Measurements from ENCODE around the gene RASIP1. TPM values are rescaled to one million over a fixed set of nuclear protein-coding genes. Genes with fewer than 3 reads are reported as not detected.

RASIP1 gene
- total RNA-seq, 2 donors from 2014 or later, result 3.4 to 5.2 TPM

GRCh38 chr19:48738557-48739403 lies 1.6 kb downstream of the RASIP1 start:
- peaks cover 8% of the 10 kb centered on the region for H3K4me1 Mint-ChIP-seq
- H3K9me3 Mint-ChIP-seq, result no peaks in the 10 kb centered on the region
- DNase-seq, result peak; percentile 100
- Histone ChIP-seq H3K27me3 (ENCODE audit: control insufficient read depth, insufficient read depth, low read length, poor library complexity, severe bottlenecking) (peaks cover 21% of the 10 kb centered on the region), H3K4me1 (ENCODE audit: control insufficient read depth, insufficient read depth, low read length) (no peaks in the 10 kb centered on the region), H3K36me3 (ENCODE audit: control insufficient read depth, insufficient read depth, low read length) (no peaks in the 10 kb centered on the region), H3K9me3 (ENCODE audit: control insufficient read depth, low read length) (no peaks in the 10 kb centered on the region), H3K4me3 (ENCODE audit: low read length) (peak overlapping the region; percentile 73), H3K27ac (ENCODE audit: low read depth, low read length) (no peak overlapping the region), H3K9ac (ENCODE audit: extremely low read depth, low read length, poor library complexity, severe bottlenecking) (no peak overlapping the region)
- H3K36me3 Mint-ChIP-seq (ENCODE audit: low read depth), result peaks cover 2% of the 10 kb centered on the region
- peaks cover 31% of the 10 kb centered on the region for H3K27me3 Mint-ChIP-seq (ENCODE audit: insufficient read depth)
- peak overlapping the region; percentile 86 for H3K27ac Mint-ChIP-seq
- WGBS, 2 experiments (ENCODE audit: insufficient coverage in 1 of 2, insufficient read length in 1 of 2), result 2 to 6% methylated on average over 28 to 96 of the region's 96 CpGs
- peak; percentile 60 for TF ChIP-seq CTCF (conservative IDR thresholded peaks at IDR 0.05)
- peak overlapping the region; percentile 48 for H3K4me3 Mint-ChIP-seq

- TF ChIP-seq CTCF (conservative IDR thresholded peaks at IDR 0.05), result no peak
- WGBS, 2 experiments (ENCODE audit: insufficient coverage in 1 of 2, insufficient read length in 1 of 2), result 80 to 83% methylated on average over 11 to 22 of the region's 22 CpGs
- Histone ChIP-seq H3K4me3 (ENCODE audit: low read length) (no peak overlapping the region), H3K27me3 (ENCODE audit: control insufficient read depth, insufficient read depth, low read length, poor library complexity, severe bottlenecking) (peaks cover 21% of the 10 kb centered on the region), H3K9ac (ENCODE audit: extremely low read depth, low read length, poor library complexity, severe bottlenecking) (no peak overlapping the region), H3K9me3 (ENCODE audit: control insufficient read depth, low read length) (no peaks in the 10 kb centered on the region), H3K4me1 (ENCODE audit: control insufficient read depth, insufficient read depth, low read length) (no peaks in the 10 kb centered on the region), H3K27ac (ENCODE audit: low read depth, low read length) (no peak overlapping the region), H3K36me3 (ENCODE audit: control insufficient read depth, insufficient read depth, low read length) (no peaks in the 10 kb centered on the region)
- Mint-ChIP-seq H3K4me1 (peaks cover 8% of the 10 kb centered on the region), H3K9me3 (no peaks in the 10 kb centered on the region), H3K36me3 (ENCODE audit: low read depth) (peaks cover 2% of the 10 kb centered on the region), H3K27ac (no peak overlapping the region), H3K27me3 (ENCODE audit: insufficient read depth) (peaks cover 32% of the 10 kb centered on the region), H3K4me3 (no peak overlapping the region)
- peak; percentile 88 for DNase-seq
Measured at GRCh38 chr19:48737360-48737998, 2.9 kb downstream of the RASIP1 start.

- peak; percentile 92 for DNase-seq
- peak overlapping the region; percentile 30 for H3K9ac ChIP-seq (ENCODE audit: extremely low read depth, low read length, poor library complexity, severe bottlenecking)
- Mint-ChIP-seq H3K27ac (no peak overlapping the region), H3K4me1 (peaks cover 3% of the 10 kb centered on the region), H3K36me3 (ENCODE audit: low read depth) (peaks cover 2% of the 10 kb centered on the region), H3K4me3 (peak overlapping the region; percentile 63), H3K9me3 (no peaks in the 10 kb centered on the region), H3K27me3 (ENCODE audit: insufficient read depth) (peaks cover 40% of the 10 kb centered on the region)
- no peaks in the 10 kb centered on the region for H3K9me3 ChIP-seq (ENCODE audit: control insufficient read depth, low read length)
- no peaks in the 10 kb centered on the region for H3K36me3 ChIP-seq (ENCODE audit: control insufficient read depth, insufficient read depth, low read length)
- peak; percentile 21 for TF ChIP-seq CTCF (conservative IDR thresholded peaks at IDR 0.05)
- H3K4me3 ChIP-seq (ENCODE audit: low read length), result peak overlapping the region; percentile 74
- peak overlapping the region; percentile 16 for H3K27ac ChIP-seq (ENCODE audit: low read depth, low read length)
- WGBS, 2 experiments (ENCODE audit: insufficient coverage in 1 of 2, insufficient read length in 1 of 2), result 4% methylated on average over 22 to 38 of the region's 38 CpGs
- peaks cover 12% of the 10 kb centered on the region for H3K27me3 ChIP-seq (ENCODE audit: control insufficient read depth, insufficient read depth, low read length, poor library complexity, severe bottlenecking)
- no peaks in the 10 kb centered on the region for H3K4me1 ChIP-seq (ENCODE audit: control insufficient read depth, insufficient read depth, low read length)
Measured at GRCh38 chr19:48735031-48735615, 5.3 kb downstream of the RASIP1 start.
